Suprapubic skin (tissue), 4 donors: ENCODE results near the gene NOP14. TPM values are rescaled to one million over a fixed set of nuclear protein-coding genes. Genes with fewer than 3 reads are reported as not detected.
"Not testable (repeated sequence)": the region's sequence is repeated elsewhere in the genome, so short reads cannot be mapped to it uniquely, and the experiment has no call there.

ENCODE experiments used
- DNase-seq, 2 donors: peaks; one replicate each; pipeline ENCODE4 v3.0.0-alpha.2; 2019; ENCODE audit warnings: low spot score in 2 of 2
- H3K27ac ChIP-seq: fragments of 200-600 bp; sonication (generic); one replicate; pipeline ENCODE4 v1.5.1; 2019
- H3K27me3 ChIP-seq: fragments of 200-600 bp; sonication (generic); one replicate; pipeline ENCODE4 v1.5.1; 2019
- H3K36me3 ChIP-seq: fragments of 200-600 bp; sonication (generic); one replicate; pipeline ENCODE4 v1.5.1; 2019
- H3K4me1 ChIP-seq: fragments of 200-600 bp; sonication (generic); one replicate; pipeline ENCODE4 v1.5.1; 2019
- H3K4me3 ChIP-seq: fragments of 200-600 bp; sonication (generic); one replicate; pipeline ENCODE4 v1.5.1; 2019; ENCODE audit warnings: mild to moderate bottlenecking
- H3K9me3 ChIP-seq: fragments of 200-600 bp; sonication (generic); one replicate; pipeline ENCODE4 v1.5.1; 2019
- CTCF ChIP-seq, 2 donors: fragments of 200-600 bp in 1 of 2; fragments of 450-650 bp in 1 of 2; sonication (generic) in 1 of 2; IDR thresholded peaks; one replicate each; pipeline ENCODE4 v1.5.1; 2016 to 2019; ENCODE audit warnings: antibody characterized with exemption in 2 of 2, mild to moderate bottlenecking in 1 of 2, moderate library complexity in 1 of 2
- EP300 ChIP-seq: sonication (generic); formaldehyde crosslinking; IDR thresholded peaks from one replicate; pipeline ENCODE4 v1.6.1; 2017; ENCODE audit warnings: antibody characterized with exemption
- POLR2A ChIP-seq, 2 donors: fragments of 450-650 bp; IDR thresholded peaks; one replicate each; pipeline ENCODE4 v1.6.1; 2017; ENCODE audit warnings: antibody characterized with exemption in 2 of 2, mild to moderate bottlenecking in 2 of 2, moderate library complexity in 2 of 2
- POLR2AphosphoS5 ChIP-seq, 3 donors: sonication (generic); formaldehyde crosslinking; IDR thresholded peaks; one replicate each; pipeline ENCODE4 v1.6.1; 2017; ENCODE audit warnings: antibody characterized with exemption in 3 of 3
- WGBS: methylation state at CpG from one replicate; pipeline ENCODE4 v1.1.5; 2018; 5-methylcytosine and 5-hydroxymethylcytosine counted together
- total RNA-seq, 4 donors: library from RNA; depleted of rRNA; stranded (reverse); fragments of >200 nt; gene quantifications; one replicate each; pipeline ENCODE4 v1.1.0, GENCODE V29; 2016

Gene NOP14
- total RNA-seq, 4 donors from 2014 or later, result 23.4 to 30.8 (median 27.1) TPM

GRCh38 chr4:3007724-3008123 is 44.5 kb upstream of the NOP14 start:
- H3K36me3 ChIP-seq, result no peaks in the 10 kb centered on the region
- H3K4me3 ChIP-seq, result no peak overlapping the region
- DNase-seq, result no peak
- no peaks in the 10 kb centered on the region for H3K27me3 ChIP-seq
- peaks cover 19% of the 10 kb centered on the region for H3K4me1 ChIP-seq
- TF ChIP-seq CTCF (IDR thresholded peaks at IDR 0.05), result no peak
- TF ChIP-seq POLR2A (IDR thresholded peaks at IDR 0.05), result no peak
- no peak for TF ChIP-seq POLR2AphosphoS5 (IDR thresholded peaks at IDR 0.05)
- TF ChIP-seq EP300, result no peak
- no peak overlapping the region for H3K27ac ChIP-seq
- H3K9me3 ChIP-seq, result no peaks in the 10 kb centered on the region
- 97% methylated on average over 2 of the region's 2 CpGs for WGBS

GRCh38 chr4:2996415-2996814 is 33.2 kb upstream of the NOP14 start:
- no peak for DNase-seq
- no peaks in the 10 kb centered on the region for H3K27me3 ChIP-seq
- no peak overlapping the region for H3K27ac ChIP-seq
- no peaks in the 10 kb centered on the region for H3K36me3 ChIP-seq
- 89% methylated on average over 4 of the region's 4 CpGs for WGBS
- H3K4me3 ChIP-seq, result no peak overlapping the region
- H3K9me3 ChIP-seq, result no peaks in the 10 kb centered on the region
- H3K4me1 ChIP-seq, result no peaks in the 10 kb centered on the region
- TF ChIP-seq EP300 (no peak), POLR2A (IDR thresholded peaks at IDR 0.05) (no peak), CTCF (IDR thresholded peaks at IDR 0.05) (no peak), POLR2AphosphoS5 (IDR thresholded peaks at IDR 0.05) (no peak)

GRCh38 chr4:2995546-2996265 is 32.5 kb upstream of the NOP14 start:
- 62% methylated on average over 4 of the region's 4 CpGs for WGBS
- Histone ChIP-seq H3K27ac (no peak overlapping the region), H3K27me3 (no peaks in the 10 kb centered on the region), H3K36me3 (no peaks in the 10 kb centered on the region), H3K9me3 (no peaks in the 10 kb centered on the region), H3K4me1 (no peaks in the 10 kb centered on the region), H3K4me3 (no peak overlapping the region)
- no peak for TF ChIP-seq EP300
- TF ChIP-seq POLR2A (IDR thresholded peaks at IDR 0.05), result no peak
- no peak for DNase-seq

- Histone ChIP-seq H3K36me3 (no peaks in the 10 kb centered on the region), H3K4me1 (no peaks in the 10 kb centered on the region), H3K9me3 (no peaks in the 10 kb centered on the region), H3K27me3 (no peaks in the 10 kb centered on the region), H3K4me3 (no peak overlapping the region), H3K27ac (no peak overlapping the region)
- 97% methylated on average over 4 of the region's 4 CpGs for WGBS
- TF ChIP-seq EP300 (no peak), POLR2A (IDR thresholded peaks at IDR 0.05) (no peak), POLR2AphosphoS5 (IDR thresholded peaks at IDR 0.05) (no peak), CTCF (IDR thresholded peaks at IDR 0.05) (no peak)
- DNase-seq, result no peak
Measured at GRCh38 chr4:2994917-2995316, 31.7 kb upstream of the NOP14 start.

GRCh38 chr4:2991243-2991642 is 28.0 kb upstream of the NOP14 start:
- H3K36me3 ChIP-seq, result no peaks in the 10 kb centered on the region
- no peak overlapping the region for H3K4me3 ChIP-seq
- no peak for DNase-seq
- WGBS, result 53% methylated on average over 4 of the region's 4 CpGs
- no peak overlapping the region for H3K27ac ChIP-seq
- H3K9me3 ChIP-seq, result no peaks in the 10 kb centered on the region
- H3K27me3 ChIP-seq, result no peaks in the 10 kb centered on the region
- TF ChIP-seq POLR2AphosphoS5 (IDR thresholded peaks at IDR 0.05), result no peak
- no peak for TF ChIP-seq CTCF (IDR thresholded peaks at IDR 0.05)
- no peaks in the 10 kb centered on the region for H3K4me1 ChIP-seq

GRCh38 chr4:2983715-2984114 is 20.5 kb upstream of the NOP14 start:
- H3K4me1 ChIP-seq, H3K27me3 ChIP-seq, H3K27ac ChIP-seq, DNase-seq, H3K4me3 ChIP-seq, H3K36me3 ChIP-seq, H3K9me3 ChIP-seq: not testable (repeated sequence)
- WGBS, result 90% methylated on average over 7 of the region's 7 CpGs
